ENCODE measurements around the gene ACSS2.
"Not testable (repeated sequence)": the region's sequence is repeated elsewhere in the genome, so short reads cannot be mapped to it uniquely, and the experiment has no call there.

ACSS2 gene

DNA sequence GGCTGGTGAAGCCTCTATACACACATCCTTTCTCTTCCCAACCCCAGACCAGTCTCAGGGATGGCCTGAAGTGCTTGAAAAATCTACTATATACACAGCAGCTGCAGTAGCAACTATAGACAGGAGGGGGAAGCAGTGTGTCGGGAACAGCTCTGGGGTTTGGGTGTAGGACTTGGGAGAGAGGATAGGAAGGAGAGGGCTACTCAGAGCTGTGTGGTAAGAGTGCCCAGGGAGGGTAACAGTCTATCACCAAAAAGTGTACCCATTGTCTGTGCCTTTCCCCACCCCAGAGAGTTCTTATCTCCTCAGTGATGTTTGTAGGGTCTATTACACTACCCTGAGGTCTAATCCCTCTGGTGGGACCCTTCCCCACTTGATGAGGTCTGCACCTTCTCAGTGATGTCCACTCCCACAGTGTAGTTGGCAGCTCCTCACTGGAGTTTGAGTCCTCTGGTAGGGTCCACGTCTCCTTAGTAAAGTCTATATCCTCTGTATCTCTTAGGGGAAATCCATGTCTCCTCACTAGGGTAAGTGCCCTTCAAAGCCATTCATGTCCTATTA is 2.2 kb upstream of the ACSS2 start:
- DNase-seq = peak; percentile 62

DNA sequence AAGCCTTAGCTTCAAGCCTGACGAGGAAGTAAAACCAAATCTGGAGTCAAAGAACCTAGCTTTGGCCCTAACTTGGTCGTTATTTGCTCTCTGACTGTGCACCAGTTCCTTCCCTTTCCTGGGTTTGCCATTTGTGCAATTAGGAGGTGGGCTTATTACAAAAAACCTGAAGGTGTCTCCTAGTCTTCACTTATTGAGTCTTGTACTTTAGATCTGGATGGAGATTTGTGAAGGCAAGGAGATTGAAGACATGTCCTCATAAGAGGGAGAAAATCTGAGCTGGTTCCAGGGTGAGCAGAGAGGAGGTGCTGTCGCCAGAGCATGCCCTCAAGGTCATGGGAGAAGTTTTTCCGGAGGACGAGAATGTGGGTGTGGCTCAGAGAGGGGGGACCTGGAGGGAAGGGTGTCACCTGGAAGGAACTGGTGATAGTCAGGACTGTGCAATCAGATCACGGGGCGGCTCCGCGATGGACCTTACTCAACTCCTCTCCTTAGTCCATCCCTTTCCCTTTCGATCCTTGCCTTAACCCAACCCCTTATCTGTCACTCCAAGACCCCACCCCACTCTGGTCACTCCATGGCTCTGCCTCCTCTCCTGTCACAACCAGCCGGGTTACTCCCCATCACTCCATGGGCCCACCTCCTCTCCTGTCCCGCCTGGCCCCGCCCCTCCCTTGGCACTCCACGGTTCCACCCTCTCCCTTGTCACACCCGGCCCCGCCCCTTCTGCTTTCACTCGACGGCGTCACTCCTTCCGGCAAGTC is 588 bp upstream of the ACSS2 start:
- peak; percentile 92 for DNase-seq

DNA sequence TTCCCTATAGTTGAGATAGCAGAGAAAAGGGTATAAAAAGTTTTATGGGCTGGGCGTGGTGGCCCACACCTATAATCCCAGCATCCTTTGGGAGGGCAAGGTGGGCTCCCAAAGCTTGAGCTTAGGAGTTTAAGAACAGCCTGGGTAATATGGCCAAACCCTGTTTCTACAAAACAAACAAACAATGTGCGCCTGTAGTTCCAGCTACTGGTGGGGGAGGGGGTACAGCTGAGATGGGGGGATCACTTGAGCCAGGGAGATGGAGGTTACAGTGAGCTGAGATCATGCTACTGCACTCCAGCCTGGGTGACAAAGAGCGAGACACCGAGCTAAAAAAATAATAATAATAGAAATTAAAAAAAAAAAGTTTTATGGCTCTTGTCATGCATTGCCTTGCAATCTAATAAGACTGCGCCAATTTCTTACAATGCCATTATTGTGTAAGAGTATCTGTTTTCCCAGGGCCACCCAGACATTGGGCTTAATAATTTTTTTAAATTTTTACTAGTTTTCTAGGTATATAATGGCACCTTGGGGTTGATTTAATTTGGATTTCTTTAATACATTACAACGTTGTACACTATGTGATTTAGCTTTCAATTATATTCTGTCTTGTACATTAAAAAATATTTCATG is 3.9 kb downstream of the ACSS2 start:
- no peak for DNase-seq

DNA sequence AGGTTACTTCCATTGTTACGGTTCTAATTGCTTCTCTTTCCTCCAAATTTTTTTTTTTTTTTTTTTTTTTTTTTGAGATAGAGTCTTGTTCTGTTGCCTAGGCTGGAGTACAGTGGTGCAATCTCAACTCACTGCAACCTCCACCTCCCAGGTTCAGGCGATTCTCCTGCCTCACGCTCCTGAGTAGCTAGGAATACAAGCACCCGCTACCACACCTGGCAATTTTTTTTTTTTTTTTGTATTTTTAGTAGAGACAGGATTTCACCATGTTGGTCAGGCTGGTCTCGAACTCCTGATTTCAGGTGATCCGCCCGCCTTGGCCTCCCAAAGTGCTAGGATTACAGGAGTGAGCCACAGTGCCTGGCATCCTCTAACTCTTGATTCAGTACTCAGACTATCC is 4.6 kb downstream of the ACSS2 start:
- DNase-seq = not testable (repeated sequence)

DNA sequence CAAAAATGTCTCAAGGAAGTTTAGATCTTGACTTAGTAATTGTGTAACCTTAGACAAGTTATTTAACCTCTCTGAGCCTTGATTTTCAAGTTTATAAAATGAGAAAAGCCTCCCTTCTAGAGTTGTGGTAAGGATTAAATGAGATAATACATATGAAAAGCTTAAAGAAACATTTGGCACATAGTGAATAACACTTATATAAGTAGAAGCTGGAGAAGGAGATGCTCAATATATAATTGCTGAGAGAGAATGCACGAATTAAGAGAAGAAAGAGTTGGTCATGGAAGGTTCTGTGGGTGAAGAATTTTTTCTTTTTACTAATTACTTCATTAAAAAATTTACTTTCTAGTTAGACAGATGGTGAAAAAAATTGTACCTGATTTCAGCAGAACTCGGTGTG is 5.3 kb downstream of the ACSS2 start:
- no peak for DNase-seq

DNA sequence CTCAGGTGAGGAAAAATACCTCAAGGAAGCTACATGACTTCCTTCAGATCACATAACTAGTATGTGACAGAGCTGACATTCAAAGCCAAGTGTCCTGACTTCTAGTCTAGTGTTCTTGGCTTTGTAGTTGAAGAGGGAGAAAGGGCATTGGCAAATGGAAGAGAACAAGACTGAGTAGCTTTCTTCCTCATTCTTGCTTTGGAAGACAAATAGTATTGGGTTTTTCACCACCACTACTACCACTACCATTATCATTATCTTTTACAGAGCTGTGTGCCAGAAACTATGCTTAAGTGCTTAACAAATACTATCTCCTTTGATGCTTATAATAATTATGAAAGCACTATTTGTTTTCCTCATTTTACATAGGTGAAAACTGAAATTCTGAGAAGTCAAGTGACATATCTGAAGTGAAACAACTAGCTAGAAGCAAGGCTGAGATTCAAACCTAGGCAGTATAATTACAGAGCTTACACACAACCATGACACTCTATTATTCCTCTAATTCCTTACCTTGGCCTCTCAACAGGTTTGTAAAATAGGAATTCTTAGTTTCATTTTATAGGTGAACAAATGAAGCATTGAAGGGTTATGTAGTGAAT is 6.8 kb downstream of the ACSS2 start:
- no peak for DNase-seq

DNA sequence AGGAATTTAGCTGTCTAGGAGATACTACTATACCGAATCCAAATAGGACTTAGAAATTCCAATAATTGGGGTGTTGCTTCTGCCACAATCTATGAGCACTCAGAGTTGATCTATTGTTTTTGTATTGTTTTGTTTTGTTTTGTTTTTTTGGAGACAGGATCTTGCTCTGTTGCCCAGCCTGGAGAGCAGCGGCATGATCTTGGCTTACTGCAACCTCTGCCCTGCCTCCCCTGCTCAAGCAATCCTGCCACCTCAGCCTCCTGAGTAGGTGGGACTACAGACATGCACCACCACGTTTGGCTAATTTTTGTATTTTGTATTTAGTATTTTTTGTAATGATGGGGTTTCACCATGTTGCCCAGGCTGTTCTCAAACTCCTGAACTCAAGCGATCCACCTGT is 7.4 kb downstream of the ACSS2 start:
- DNase-seq = no peak

DNA sequence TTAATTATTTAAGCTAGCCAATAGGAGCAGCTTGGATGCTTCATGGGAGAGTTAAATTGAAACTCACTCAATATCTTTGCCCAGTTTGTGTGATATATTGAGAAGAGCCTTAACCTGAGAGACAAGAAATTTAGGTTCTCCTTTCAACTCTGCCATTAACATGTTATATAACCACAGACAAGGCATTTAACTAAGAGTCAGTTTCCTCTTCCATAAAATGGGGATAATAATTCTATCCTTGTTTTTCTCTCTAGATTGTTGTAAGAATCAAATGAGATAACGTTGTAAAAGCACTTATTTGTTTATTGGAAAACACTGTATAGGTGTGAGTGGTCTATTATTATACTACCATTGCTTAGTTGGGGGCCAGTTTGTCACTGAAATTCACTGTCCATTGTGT is 7.8 kb downstream of the ACSS2 start:
- no peak for DNase-seq

DNA sequence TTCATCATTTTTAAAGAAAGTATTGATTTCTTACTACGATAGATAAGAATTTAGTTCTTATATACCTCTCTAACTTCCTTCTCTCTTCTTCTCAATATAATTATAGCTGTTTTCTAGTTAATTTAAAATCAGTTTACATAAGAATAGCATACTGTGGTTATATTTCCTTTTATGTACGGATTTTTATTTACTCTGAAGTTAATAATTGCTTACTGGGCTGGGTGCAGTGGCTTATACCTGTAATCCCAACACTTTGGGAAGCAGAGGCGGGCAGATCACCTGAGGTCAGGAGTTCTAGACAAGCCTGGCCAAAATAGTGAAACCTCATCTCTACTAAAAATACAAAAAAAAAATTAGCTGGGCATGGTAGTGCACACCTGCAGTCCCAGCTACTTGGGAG is 9.7 kb downstream of the ACSS2 start:
- no peak for DNase-seq

DNA sequence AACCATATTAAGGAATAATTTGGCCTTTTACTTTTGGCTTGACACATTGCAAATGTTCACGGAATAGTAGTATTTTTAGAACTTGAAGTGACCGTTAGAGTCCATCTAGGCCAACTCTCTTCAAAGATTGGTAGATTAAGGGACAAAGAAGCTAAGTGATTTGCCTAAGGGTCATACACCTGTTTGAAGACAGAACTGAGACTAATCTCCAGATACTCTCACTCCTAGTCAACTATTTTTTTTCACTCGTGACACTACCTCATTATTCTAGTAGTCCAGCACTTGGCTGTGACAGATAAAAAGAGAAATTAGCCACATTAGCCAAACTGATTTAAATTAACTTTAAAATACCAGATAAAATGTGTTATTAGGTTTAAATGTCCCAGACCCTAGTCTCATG is 10.6 kb downstream of the ACSS2 start:
- no peak for DNase-seq

DNA sequence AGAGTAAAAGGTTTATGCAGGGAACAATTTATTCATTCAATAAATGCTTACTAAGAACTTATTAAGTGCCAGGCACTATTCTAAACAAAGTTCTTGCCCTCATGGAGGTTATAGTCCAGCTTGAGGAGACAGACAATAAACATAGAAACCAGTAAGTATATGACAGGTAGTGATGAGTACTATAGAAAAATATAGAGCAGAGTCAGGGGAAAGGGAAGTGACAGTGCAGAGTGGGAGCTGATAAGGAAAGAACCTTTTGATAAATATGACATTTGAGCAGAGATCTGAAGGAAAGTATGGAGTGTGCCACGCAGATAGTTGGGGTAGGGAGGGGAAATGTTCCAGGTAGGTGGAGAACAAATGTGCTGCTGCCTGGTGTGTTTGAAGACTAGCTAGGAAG is 12.1 kb downstream of the ACSS2 start:
- no peak for DNase-seq

DNA sequence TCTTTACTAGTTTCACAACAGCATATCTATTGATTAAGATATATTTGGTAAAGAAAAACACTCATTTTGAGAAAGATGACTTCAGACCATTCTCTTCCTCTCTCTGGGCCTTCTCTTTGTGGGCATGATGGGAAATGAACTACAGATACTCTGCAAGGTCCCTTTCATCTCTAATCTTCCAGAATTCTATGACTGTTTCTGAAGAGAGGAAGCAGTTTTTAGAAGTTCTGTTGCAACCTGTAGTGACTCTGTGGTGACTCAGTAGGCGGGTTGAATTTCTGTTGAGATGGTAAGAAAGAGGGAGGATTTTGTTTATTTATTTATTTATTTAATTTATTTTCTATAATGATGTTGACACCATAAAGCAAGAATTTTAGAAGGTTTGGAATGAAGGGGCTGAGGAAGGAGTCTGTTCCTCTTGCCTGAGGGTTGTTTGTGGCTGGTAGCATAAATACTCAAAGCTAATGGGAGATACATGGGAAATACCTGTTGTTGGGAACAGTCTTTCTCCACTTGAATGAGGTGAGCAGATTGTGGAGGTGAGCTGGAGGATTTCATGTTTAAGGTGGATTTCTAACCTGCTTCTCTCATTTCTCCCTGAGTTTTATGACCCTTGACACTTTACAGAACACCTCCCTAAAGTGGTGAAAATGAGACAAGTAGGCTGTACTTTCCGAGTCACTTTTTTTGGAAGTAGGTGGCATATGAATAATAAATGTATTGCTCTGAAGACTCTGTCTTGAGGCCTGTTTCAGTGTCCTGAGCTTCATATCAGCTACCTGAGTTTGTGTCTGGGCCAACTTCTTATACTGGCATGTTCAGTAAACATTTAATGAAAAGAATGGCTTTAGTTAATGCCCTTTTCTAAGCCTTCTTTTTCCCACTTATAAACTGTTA is 15.0 kb downstream of the ACSS2 start:
- DNase-seq = no peak

DNA sequence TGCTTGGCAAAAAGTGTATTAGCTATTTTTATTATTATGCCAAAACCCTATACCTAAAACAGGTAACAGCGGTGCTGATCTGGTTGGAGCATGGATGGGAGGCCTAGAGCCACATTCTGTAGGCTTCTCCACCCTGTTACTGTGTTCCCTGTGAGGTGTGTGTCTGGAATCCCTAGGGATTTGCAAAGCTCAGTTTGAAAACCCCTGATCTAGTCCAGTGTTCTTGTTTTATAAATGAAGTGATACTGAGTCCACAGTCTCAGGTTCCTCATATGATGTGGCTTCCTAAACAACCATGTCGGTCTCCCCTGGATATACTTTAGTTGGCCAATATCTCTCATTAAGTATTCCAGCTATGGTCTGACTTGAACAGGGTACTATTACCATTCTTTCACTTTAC is 16.3 kb downstream of the ACSS2 start:
- no peak for DNase-seq

DNA sequence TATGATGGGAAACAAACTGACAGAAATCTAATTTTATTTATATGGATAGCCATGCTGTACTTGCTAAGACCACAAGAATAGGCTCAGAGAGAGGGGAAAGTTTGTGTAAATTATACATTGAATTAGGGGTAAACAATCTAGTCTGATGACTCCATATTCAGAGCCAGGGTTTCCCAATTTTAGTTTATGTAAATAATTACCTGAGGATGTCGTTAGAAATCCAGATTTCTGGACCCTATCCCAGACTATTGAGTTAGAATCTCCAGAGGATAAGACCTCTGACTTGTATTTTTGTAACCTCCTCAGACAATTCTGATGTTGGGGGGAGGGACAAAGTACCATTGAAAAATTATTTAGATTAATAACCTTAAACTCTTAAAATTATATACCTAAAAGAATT is 18.3 kb downstream of the ACSS2 start:
- DNase-seq = no peak

DNA sequence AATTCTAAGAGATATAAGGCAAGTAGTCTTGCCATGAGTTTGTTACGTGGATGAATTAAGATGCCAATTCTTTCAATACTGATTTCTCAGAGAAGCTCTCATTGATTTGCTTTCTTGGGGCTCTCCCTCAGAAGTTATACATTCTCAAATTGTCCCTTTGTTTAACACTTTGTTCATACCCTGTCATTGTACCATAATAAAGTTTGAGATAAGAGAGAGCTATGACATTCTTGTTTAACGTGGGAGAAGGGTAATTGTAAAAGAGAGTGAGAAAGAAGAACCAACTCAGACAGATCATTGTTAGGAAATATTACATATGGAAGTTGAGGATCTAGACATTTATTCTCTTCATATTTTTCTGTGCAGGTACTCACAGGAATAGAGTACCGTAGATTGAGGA is 19.1 kb downstream of the ACSS2 start:
- DNase-seq = no peak

DNA sequence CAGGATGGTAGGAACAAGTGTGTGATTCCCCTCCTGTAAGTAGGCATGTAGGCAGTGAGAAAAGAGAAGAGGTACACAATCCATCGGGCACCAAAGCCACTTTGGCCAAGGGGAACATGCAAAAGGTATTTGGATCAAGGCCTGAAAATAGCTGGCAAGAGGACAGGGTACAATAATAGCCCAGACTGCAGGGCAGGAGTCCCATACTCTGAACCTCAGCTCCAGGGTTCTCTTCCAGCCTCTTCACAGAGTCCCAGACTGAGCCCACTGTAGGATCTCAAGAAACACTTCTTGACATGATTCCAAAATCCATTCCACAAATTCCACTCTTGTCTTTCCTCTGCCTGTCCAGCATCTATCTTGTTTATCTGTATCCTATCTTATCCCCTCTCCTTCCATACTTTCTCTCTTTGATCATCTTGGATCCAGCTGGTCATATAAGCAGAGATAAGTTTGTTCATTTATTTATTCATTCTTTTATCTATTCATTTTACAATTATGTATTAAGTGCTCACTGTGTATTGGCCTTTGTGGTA is 19.7 kb downstream of the ACSS2 start:
- DNase-seq = no peak

DNA sequence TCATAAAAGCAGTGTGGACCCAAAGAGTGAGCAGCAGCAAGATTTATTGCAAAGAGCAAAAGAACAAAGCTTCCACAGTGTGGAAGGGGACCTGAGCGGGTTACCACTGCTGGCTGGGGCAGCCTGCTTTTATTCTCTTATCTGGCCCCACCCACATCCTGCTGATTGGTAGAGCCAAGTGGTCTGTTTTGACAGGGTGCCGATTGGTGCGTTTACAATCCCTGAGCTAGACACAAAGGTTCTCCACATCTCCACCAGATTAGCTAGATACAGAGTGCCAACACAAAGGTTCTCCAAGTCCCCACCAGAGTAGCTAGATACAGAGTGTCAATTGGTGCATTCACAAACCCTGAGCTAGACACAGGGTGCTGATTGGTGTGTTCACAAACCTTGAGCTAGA is 21.7 kb downstream of the ACSS2 start:
- DNase-seq = not testable (repeated sequence)

DNA sequence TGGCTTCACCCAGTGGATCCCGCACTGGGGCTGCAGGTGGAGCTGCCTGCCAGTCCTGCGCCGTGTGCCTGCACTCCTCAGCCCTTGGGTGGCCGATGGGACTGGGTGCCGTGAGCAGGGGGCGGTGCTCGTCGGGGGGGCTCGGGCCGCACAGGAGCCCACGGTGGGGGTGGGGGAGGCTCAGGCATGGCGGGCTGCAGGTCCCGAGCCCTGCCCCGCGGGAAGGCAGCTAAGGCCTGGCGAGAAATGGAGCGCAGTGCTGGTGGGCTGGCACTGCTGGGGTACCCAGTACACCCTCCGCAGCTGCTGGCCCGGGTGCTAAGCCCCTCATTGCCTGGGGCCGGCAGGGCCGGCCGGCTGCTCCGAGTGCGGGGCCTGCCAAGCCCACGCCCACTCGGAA is 22.3 kb downstream of the ACSS2 start:
- DNase-seq = not testable (repeated sequence)

DNA sequence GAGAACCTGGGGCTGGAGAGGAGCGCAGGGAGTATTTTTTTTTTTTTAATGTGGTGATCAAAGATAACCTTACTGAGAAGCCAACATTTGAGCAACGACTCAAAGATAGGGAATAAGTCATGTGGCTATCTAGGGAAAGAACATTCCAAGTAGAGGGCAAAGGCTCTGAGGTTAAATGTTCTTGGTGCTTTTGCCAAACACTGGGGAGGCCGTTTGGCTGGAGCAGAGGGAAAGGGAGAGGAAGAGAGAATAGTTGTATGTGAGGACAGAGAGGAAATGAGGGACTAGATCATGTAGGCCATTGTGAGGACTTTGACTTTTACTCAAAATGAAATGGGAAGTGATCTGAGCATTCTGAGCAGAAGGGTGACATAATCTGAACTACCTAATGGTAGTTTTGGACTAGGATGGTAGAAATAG is 27.8 kb downstream of the ACSS2 start:
- DNase-seq = no peak

DNA sequence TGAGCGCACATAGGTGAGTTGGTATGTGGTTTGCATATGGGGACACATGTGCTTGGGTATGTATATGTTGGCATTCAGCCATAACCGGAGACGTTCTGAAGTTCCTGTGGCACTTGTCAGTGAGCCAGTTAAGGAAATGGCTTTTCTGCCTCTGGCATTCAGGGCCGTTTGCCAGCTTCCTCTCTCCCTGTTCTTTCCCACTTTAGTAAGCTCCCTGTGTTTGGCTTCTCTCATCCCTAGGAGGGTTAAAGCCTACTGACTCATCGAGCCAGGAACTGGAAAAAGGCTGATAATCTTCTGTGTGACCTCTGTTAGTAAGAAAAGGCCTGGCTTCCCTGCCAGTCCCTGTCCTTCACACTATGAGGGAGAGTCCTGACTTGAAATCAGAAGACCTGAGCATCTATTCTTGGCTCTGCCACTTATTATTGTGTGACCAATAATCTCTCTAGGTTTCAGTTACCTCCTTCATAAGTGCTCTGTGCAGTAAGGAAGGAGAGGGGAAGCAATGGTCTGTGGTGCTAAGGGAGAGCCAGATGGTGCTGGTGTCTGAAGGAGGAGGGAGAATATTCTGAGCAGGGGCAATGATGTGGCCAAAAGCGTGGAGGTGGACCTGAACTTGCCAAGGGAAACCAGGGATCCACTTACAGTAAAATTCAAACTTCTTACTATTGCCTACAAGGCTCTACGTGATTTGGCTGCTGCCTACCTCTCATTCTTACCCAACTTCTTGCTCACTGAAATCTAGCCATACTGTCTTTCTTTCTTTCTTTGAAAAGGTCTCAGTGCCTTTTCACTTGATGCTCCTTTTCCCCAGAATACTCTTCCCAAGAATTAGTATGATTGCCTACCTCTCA is 31.4 kb downstream of the ACSS2 start:
- DNase-seq = peak; percentile 26

DNA sequence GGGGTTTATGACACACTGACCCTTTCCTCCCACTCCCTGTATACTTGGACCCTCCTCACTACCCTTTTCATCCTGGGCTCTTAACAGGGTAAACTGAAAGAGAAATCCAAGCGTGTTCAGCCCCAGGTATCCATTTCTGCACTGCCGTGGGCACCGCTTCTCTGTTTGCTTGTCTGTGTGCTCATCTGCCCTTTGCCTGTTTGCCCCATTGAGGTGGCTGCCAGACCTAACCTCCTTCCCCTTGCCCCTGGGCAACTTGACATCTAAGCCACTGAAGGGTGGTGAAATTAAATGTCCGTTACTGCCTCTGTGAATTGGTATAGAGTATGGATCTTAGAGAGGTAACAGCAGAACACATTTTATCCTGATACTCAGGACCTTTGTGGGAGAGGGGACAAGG is 38.7 kb downstream of the ACSS2 start:
- no peak for DNase-seq
